HepG2 (cell line): ENCODE measurements around the gene UBALD1. TPM values are rescaled to one million over a fixed set of nuclear protein-coding genes. Genes with fewer than 3 reads are reported as not detected.
A peak's percentile ranks its signal among the peaks of the same experiment; 100 is the strongest.

Experiments used
- CENPT ChIP-seq: sonication (generic); formaldehyde crosslinking; IDR thresholded peaks from 2 replicates; pipeline ENCODE4 v1.8.0; 2022; ENCODE audit warnings: low read depth, mild to moderate bottlenecking, moderate library complexity, missing genetic modification reagents
- DR1 ChIP-seq: sonication (generic); formaldehyde crosslinking; IDR thresholded peaks from 2 replicates; pipeline ENCODE4 v1.8.0; 2021; ENCODE audit warnings: mild to moderate bottlenecking, missing genetic modification reagents, inconsistent platforms
- GATAD2A ChIP-seq: IDR thresholded peaks from 2 replicates; pipeline ENCODE4 v1.6.1; 2016
- IKZF4 ChIP-seq: sonication (generic); formaldehyde crosslinking; IDR thresholded peaks from 2 replicates; pipeline ENCODE4 v1.5.1; 2020; ENCODE audit warnings: borderline replicate concordance, mild to moderate bottlenecking, low read depth, missing genetic modification reagents; ENCODE audit errors: not compliant biosample characterization
- MAFG ChIP-seq: sonication (generic); formaldehyde crosslinking; IDR thresholded peaks from 2 replicates; pipeline ENCODE4 v1.5.1; 2020; ENCODE audit warnings: mild to moderate bottlenecking, missing genetic modification reagents
- MBNL3 ChIP-seq: fragments of 250-450 bp; sonication (Bioruptor Pico); conservative IDR thresholded peaks from 2 replicates; pipeline ENCODE4 v1.8.0; 2022; ENCODE audit warnings: mild to moderate bottlenecking, inconsistent platforms
- NFE2L1 ChIP-seq: sonication (generic); formaldehyde crosslinking; IDR thresholded peaks from 2 replicates; pipeline ENCODE4 v1.4.0; 2020; ENCODE audit warnings: missing genetic modification reagents, mild to moderate bottlenecking, borderline replicate concordance
- NR2F6 ChIP-seq, 2 experiments: IDR thresholded peaks; 2 replicates each; pipeline ENCODE4 v1.6.1; 2016; ENCODE audit warnings: antibody characterized with exemption in 1 of 2, mild to moderate bottlenecking in 1 of 2
- RAD21 ChIP-seq: fragments of 450-650 bp; formaldehyde crosslinking; IDR thresholded peaks from 2 replicates; pipeline ENCODE4 v1.5.0; 2020; ENCODE audit warnings: mild to moderate bottlenecking
- SALL1 ChIP-seq: sonication (generic); formaldehyde crosslinking; IDR thresholded peaks from 2 replicates; pipeline ENCODE4 v1.8.0; 2022; ENCODE audit warnings: mild to moderate bottlenecking, missing genetic modification reagents
- ZBTB7B ChIP-seq: sonication (generic); formaldehyde crosslinking; IDR thresholded peaks from 2 replicates; pipeline ENCODE4 v1.4.0; 2020; ENCODE audit warnings: missing genetic modification reagents
- ZNF367 ChIP-seq: sonication (generic); formaldehyde crosslinking; IDR thresholded peaks from 2 replicates; pipeline ENCODE4 v1.4.0; 2020; ENCODE audit warnings: missing genetic modification reagents, borderline replicate concordance
- ZNF790 ChIP-seq: sonication (generic); formaldehyde crosslinking; IDR thresholded peaks from 2 replicates; pipeline ENCODE4 v1.8.0; 2022; ENCODE audit warnings: missing genetic modification reagents, mild to moderate bottlenecking, borderline replicate concordance
- ZNF816 ChIP-seq: sonication (generic); formaldehyde crosslinking; IDR thresholded peaks from 2 replicates; pipeline ENCODE4 v1.8.0; 2022; ENCODE audit warnings: missing genetic modification reagents, mild to moderate bottlenecking, borderline replicate concordance
- polyA plus RNA-seq, 8 experiments: library from polyadenylated mRNA; depleted of rRNA in 3 of 8; stranded (reverse) in 7 of 8; unstranded in 1 of 8; fragments of >200 nt; fragmentation: Illumina TruSeq in 4 of 8; extraction: Trizol in 4 of 8; gene quantifications; 2 replicates each; pipeline versions ENCODE4 v1.2.1 to v1.2.3, GENCODE V29; 2011 to 2016; ENCODE audit warnings: low read depth in 4 of 8, missing spikeins in 1 of 8, mixed read lengths in 1 of 8; ENCODE audit not compliant: insufficient read depth in 1 of 8
- total RNA-seq, 5 experiments: library from RNA; depleted of rRNA; stranded (reverse); fragments of >200 nt; fragmentation: Illumina TruSeq; extraction: Trizol; gene quantifications; 2 replicates each; pipeline ENCODE4 v1.2.3, GENCODE V29; 2016; ENCODE audit warnings: low read depth in 1 of 5
- TF ChIP-seq, protein P1 (sequence below): sonication (generic); formaldehyde crosslinking; IDR thresholded peaks from 2 replicates; pipeline ENCODE4 v1.5.1; 2020; ENCODE audit warnings: missing genetic modification reagents, mild to moderate bottlenecking, borderline replicate concordance
- TF ChIP-seq, protein P2 (sequence below): sonication (generic); formaldehyde crosslinking; IDR thresholded peaks from 2 replicates; pipeline ENCODE4 v1.4.0; 2020; ENCODE audit warnings: mild to moderate bottlenecking, missing genetic modification reagents
- TF ChIP-seq, protein P3 (sequence below): sonication (generic); formaldehyde crosslinking; IDR thresholded peaks from 2 replicates; pipeline ENCODE4 v1.8.1; 2023; ENCODE audit warnings: mild to moderate bottlenecking, missing genetic modification reagents, borderline replicate concordance
- TF ChIP-seq, protein P4 (sequence below): sonication (generic); formaldehyde crosslinking; IDR thresholded peaks from 2 replicates; pipeline ENCODE4 v1.9.0; 2022; ENCODE audit warnings: low read depth, missing genetic modification reagents
- TF ChIP-seq, protein P5 (sequence below): sonication (generic); formaldehyde crosslinking; IDR thresholded peaks from 2 replicates; pipeline ENCODE4 v1.4.0; 2020; ENCODE audit warnings: missing genetic modification reagents

The UBALD1 gene
- total and polyA plus RNA-seq, 2 of the 13 experiments (the other 11 are each of a cell fraction or from before 2014, with no cell fraction given): 6.8 to 12.3 TPM

DNA sequence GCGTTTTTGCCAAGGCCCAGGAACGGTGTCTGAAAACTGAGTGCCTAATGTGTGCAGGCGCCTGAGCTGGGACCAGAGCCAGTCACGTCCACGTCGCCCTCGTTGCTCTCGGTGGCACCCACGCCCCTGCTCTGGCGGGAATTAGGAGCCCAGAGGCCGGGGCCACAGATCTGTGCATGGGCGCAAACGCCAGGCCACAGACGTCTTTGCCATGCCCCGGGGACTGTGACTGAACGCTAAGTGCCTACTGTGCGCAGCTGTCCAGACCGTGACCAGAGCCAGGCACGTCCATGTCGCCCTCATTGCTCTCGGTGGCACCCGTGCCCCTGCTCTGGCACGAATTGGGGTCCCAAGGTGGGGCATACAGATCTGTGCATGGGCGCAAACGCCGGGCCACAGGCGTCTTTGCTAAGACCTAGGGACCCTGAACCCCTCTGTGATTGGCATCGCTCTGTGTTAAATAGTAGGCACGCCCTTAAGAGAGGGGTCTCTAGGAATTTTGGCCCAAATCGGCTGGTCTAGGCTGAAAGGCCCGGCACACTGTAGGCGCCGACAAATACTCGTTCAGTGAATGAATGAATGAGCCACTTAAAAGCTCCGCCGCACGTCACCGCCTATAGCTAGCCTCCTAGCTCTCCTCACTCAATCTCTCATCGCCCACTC lies 827 bp upstream of the UBALD1 start (continued):
- 0 out of 2 replicates have a peak, but pooled peaks have one; percentile 34 for TF ChIP-seq ZBTB7B (CRISPR knock-in tag)
- TF ChIP-seq CENPT (CRISPR knock-in tag): no peak
- TF ChIP-seq, protein P1, sequence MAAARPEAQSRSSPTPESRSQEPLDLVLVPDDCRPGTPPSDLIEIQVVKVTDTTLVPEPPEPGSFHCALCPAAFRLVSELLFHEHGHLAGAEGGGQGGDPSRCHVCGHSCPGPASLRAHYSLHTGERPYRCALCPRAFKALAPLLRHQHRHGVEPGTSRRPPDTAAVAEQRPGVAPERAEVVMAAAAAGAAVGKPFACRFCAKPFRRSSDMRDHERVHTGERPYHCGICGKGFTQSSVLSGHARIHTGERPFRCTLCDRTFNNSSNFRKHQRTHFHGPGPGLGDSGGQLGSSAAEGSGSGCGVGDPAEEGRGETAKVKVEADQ (CRISPR knock-in tag): no peak
- TF ChIP-seq, protein P2, sequence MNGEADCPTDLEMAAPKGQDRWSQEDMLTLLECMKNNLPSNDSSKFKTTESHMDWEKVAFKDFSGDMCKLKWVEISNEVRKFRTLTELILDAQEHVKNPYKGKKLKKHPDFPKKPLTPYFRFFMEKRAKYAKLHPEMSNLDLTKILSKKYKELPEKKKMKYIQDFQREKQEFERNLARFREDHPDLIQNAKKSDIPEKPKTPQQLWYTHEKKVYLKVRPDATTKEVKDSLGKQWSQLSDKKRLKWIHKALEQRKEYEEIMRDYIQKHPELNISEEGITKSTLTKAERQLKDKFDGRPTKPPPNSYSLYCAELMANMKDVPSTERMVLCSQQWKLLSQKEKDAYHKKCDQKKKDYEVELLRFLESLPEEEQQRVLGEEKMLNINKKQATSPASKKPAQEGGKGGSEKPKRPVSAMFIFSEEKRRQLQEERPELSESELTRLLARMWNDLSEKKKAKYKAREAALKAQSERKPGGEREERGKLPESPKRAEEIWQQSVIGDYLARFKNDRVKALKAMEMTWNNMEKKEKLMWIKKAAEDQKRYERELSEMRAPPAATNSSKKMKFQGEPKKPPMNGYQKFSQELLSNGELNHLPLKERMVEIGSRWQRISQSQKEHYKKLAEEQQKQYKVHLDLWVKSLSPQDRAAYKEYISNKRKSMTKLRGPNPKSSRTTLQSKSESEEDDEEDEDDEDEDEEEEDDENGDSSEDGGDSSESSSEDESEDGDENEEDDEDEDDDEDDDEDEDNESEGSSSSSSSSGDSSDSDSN: no peak
- TF ChIP-seq RAD21 (CRISPR knock-in tag): no peak
- TF ChIP-seq MAFG: no peak; the same call in 1 of the 2 replicates
- TF ChIP-seq IKZF4 (CRISPR knock-in tag): no peak
- TF ChIP-seq DR1 (CRISPR knock-in tag): 0 out of 2 replicates have a peak, but pooled peaks have one; percentile 2
- TF ChIP-seq ZNF367: no peak
- TF ChIP-seq, protein P3, sequence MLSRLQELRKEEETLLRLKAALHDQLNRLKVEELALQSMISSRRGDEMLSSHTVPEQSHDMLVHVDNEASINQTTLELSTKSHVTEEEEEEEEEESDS (CRISPR knock-in tag): no peak
- no peak for TF ChIP-seq ZNF790
- TF ChIP-seq GATAD2A: no peak
- TF ChIP-seq, protein P4, sequence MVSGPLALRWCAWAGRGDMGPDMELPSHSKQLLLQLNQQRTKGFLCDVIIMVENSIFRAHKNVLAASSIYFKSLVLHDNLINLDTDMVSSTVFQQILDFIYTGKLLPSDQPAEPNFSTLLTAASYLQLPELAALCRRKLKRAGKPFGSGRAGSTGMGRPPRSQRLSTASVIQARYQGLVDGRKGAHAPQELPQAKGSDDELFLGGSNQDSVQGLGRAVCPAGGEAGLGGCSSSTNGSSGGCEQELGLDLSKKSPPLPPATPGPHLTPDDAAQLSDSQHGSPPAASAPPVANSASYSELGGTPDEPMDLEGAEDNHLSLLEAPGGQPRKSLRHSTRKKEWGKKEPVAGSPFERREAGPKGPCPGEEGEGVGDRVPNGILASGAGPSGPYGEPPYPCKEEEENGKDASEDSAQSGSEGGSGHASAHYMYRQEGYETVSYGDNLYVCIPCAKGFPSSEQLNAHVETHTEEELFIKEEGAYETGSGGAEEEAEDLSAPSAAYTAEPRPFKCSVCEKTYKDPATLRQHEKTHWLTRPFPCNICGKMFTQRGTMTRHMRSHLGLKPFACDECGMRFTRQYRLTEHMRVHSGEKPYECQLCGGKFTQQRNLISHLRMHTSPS (CRISPR knock-in tag): no peak
- no peak for TF ChIP-seq NR2F6 (IDR thresholded peaks at IDR 0.05)
- no peak for TF ChIP-seq NR2F6 (CRISPR knock-in tag; IDR thresholded peaks at IDR 0.05)
- TF ChIP-seq, protein P5, sequence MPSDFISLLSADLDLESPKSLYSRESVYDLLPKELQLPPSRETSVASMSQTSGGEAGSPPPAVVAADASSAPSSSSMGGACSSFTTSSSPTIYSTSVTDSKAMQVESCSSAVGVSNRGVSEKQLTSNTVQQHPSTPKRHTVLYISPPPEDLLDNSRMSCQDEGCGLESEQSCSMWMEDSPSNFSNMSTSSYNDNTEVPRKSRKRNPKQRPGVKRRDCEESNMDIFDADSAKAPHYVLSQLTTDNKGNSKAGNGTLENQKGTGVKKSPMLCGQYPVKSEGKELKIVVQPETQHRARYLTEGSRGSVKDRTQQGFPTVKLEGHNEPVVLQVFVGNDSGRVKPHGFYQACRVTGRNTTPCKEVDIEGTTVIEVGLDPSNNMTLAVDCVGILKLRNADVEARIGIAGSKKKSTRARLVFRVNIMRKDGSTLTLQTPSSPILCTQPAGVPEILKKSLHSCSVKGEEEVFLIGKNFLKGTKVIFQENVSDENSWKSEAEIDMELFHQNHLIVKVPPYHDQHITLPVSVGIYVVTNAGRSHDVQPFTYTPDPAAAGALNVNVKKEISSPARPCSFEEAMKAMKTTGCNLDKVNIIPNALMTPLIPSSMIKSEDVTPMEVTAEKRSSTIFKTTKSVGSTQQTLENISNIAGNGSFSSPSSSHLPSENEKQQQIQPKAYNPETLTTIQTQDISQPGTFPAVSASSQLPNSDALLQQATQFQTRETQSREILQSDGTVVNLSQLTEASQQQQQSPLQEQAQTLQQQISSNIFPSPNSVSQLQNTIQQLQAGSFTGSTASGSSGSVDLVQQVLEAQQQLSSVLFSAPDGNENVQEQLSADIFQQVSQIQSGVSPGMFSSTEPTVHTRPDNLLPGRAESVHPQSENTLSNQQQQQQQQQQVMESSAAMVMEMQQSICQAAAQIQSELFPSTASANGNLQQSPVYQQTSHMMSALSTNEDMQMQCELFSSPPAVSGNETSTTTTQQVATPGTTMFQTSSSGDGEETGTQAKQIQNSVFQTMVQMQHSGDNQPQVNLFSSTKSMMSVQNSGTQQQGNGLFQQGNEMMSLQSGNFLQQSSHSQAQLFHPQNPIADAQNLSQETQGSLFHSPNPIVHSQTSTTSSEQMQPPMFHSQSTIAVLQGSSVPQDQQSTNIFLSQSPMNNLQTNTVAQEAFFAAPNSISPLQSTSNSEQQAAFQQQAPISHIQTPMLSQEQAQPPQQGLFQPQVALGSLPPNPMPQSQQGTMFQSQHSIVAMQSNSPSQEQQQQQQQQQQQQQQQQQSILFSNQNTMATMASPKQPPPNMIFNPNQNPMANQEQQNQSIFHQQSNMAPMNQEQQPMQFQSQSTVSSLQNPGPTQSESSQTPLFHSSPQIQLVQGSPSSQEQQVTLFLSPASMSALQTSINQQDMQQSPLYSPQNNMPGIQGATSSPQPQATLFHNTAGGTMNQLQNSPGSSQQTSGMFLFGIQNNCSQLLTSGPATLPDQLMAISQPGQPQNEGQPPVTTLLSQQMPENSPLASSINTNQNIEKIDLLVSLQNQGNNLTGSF (CRISPR knock-in tag): no peak
- TF ChIP-seq MBNL3 (CRISPR knock-in tag): no peak
- no peak for TF ChIP-seq NFE2L1
- TF ChIP-seq ZNF816 (CRISPR knock-in tag): no peak
- no peak for TF ChIP-seq SALL1 (CRISPR knock-in tag)
